HCT116 (cell line): ENCODE measurements around the gene DEFB128. TPM values are rescaled to one million over a fixed set of nuclear protein-coding genes. Genes with fewer than 3 reads are reported as not detected.

Experiments used
- ATAC-seq: fragments of 200-7000 bp; cut with Tn5 transposase; 2 replicates; pipeline ENCODE4 v1.9.1; 2020; ENCODE audit warnings: mild to moderate bottlenecking, moderate library complexity
- BruUV-seq: library from RNA; stranded (reverse); fragments of 400-500 nt; replicated peaks from 2 replicates; lab custom pipeline; 2021; lab: Mats Ljungman, UMichigan
- CTCF ChIA-PET: fragments of 300-600 bp; sonication (Branson Sonifier 250); formaldehyde crosslinking; loops from one replicate; lab custom pipeline; 2021; ENCODE audit warnings: antibody characterized with exemption; lab: Charles Lee
- POLR2A ChIA-PET: fragments of 300-600, 350-600 bp; sonication (Branson Sonifier 250); formaldehyde crosslinking; loops from one replicate; lab custom pipeline; 2021; ENCODE audit warnings: antibody characterized with exemption; lab: Charles Lee
- RAD21 ChIA-PET, 2 experiments: fragments of 300-600 bp; sonication (Branson Sonifier 250); formaldehyde crosslinking; loops; one replicate each; lab custom pipeline; 2023; ENCODE audit warnings: low total read pairs in 2 of 2; ENCODE audit not compliant: uncharacterized antibody in 2 of 2, unreplicated experiment in 2 of 2, low non-redundant PET in 1 of 2; lab: Charles Lee
- DNase-seq: peaks from one replicate; pipeline ENCODE4 v3.0.0-alpha.2; 2010; ENCODE audit warnings: low read depth, low spot score
- H2AFZ ChIP-seq: fragments of 200-600 bp; shearing (Covaris generic), sonication (generic); 2 replicates; pipeline ENCODE4 v1.6.1; 2017; ENCODE audit warnings: low read depth, mixed run types, mixed read lengths, antibody characterized with exemption, low read length; ENCODE audit not compliant: poor library complexity, severe bottlenecking
- H3K27ac ChIP-seq: 2 replicates; pipeline ENCODE4 v1.5.1; 2012; ENCODE audit warnings: low read depth, low read length
- H3K27me3 ChIP-seq: fragments of 200-600 bp; sonication (generic); 2 replicates; pipeline ENCODE4 v1.6.1; 2016; ENCODE audit warnings: mixed run types, low read length, mixed read lengths; ENCODE audit not compliant: insufficient read depth
- H3K36me3 ChIP-seq, 2 experiments: fragments of 200-500 bp in 1 of 2; fragments of 200-600 bp in 1 of 2; sonication (Bioruptor generic) in 1 of 2; sonication (generic) in 1 of 2; 2 replicates each; pipeline versions ENCODE4 v1.5.1 to v1.6.1; 2014 to 2016; ENCODE audit warnings: low read length in 2 of 2, inconsistent platforms in 1 of 2, mixed read lengths in 1 of 2, mixed run types in 1 of 2; ENCODE audit not compliant: insufficient read depth in 2 of 2, control insufficient read depth in 1 of 2
- H3K4me1 ChIP-seq, 2 experiments: fragments of 200-600 bp in 1 of 2; sonication (generic) in 1 of 2; 2 replicates each; pipeline versions ENCODE4 v1.5.1 to v1.6.1; 2012 to 2017; ENCODE audit warnings: low read length in 2 of 2, inconsistent platforms in 1 of 2, mild to moderate bottlenecking in 1 of 2, mixed read lengths in 1 of 2, mixed run types in 1 of 2, moderate library complexity in 1 of 2; ENCODE audit not compliant: insufficient read depth in 2 of 2, control insufficient read depth in 1 of 2
- H3K4me2 ChIP-seq: fragments of 200-600 bp; sonication (generic); 2 replicates; pipeline ENCODE4 v1.6.1; 2017; ENCODE audit warnings: mixed run types, low read length, mixed read lengths
- H3K4me3 ChIP-seq, 2 experiments: fragments of 200-600 bp in 1 of 2; sonication (generic) in 1 of 2; replicated peaks in 1 of 2; 2 replicates each; pipeline ENCODE4 v1.5.1; 2011 to 2016; ENCODE audit warnings: low read length in 2 of 2, control low read depth in 1 of 2, low read depth in 1 of 2, mild to moderate bottlenecking in 1 of 2, mixed read lengths in 1 of 2, mixed run types in 1 of 2
- H3K79me2 ChIP-seq: fragments of 200-600 bp; sonication (generic); 2 replicates; pipeline ENCODE4 v1.6.1; 2017; ENCODE audit warnings: mild to moderate bottlenecking, mixed run types, low read length, moderate library complexity, mixed read lengths; ENCODE audit not compliant: insufficient read depth
- H3K9ac ChIP-seq: fragments of 200-600 bp; sonication (generic); 2 replicates; pipeline ENCODE4 v1.6.1; 2016; ENCODE audit warnings: low read length, mixed read lengths
- H3K9me2 ChIP-seq: fragments of 200-600 bp; sonication (generic), shearing (Covaris generic); 2 replicates; pipeline ENCODE4 v1.6.1; 2017; ENCODE audit warnings: mixed run types, mild to moderate bottlenecking, moderate library complexity; ENCODE audit not compliant: insufficient read depth
- H3K9me3 ChIP-seq, 2 experiments: fragments of 200-500 bp in 1 of 2; fragments of 200-600 bp in 1 of 2; sonication (Bioruptor generic) in 1 of 2; sonication (generic) in 1 of 2; 2 replicates each; pipeline ENCODE4 v1.6.1; 2014 to 2017; ENCODE audit warnings: low read length in 2 of 2, mixed read lengths in 2 of 2, inconsistent platforms in 1 of 2, low read depth in 1 of 2, mild to moderate bottlenecking in 1 of 2, mixed run types in 1 of 2, moderate library complexity in 1 of 2; ENCODE audit not compliant: control insufficient read depth in 1 of 2, insufficient read depth in 1 of 2
- H4K20me1 ChIP-seq: fragments of 200-600 bp; sonication (generic), shearing (Covaris generic); 2 replicates; pipeline ENCODE4 v1.6.1; 2017; ENCODE audit warnings: mixed run types, mild to moderate bottlenecking, moderate library complexity; ENCODE audit not compliant: insufficient read depth
- CTCF ChIP-seq, 3 experiments: fragments of 200-600 bp in 1 of 3; sonication (generic) in 1 of 3; IDR thresholded peaks in 2 of 3; conservative IDR thresholded peaks in 1 of 3; 2 replicates each; pipeline ENCODE4 v1.5.1; 2012 to 2017; ENCODE audit warnings: low read depth in 2 of 3, low read length in 2 of 3, antibody characterized with exemption in 1 of 3, borderline replicate concordance in 1 of 3, control low read depth in 1 of 3, mild to moderate bottlenecking in 1 of 3, mixed read lengths in 1 of 3, mixed run types in 1 of 3, moderate library complexity in 1 of 3; ENCODE audit not compliant: insufficient read depth in 1 of 3
- ELF1 ChIP-seq: IDR thresholded peaks from 2 replicates; pipeline ENCODE4 v1.6.1; 2012; ENCODE audit warnings: low read depth, borderline replicate concordance
- EZH2phosphoT487 ChIP-seq: fragments of 200-600 bp; IDR thresholded peaks from 2 replicates; pipeline ENCODE4 v1.6.1; 2018; ENCODE audit warnings: antibody characterized with exemption, borderline replicate concordance
- JUND ChIP-seq: IDR thresholded peaks from 2 replicates; pipeline ENCODE4 v1.6.1; 2012
- POLR2A ChIP-seq: IDR thresholded peaks from 2 replicates; pipeline ENCODE4 v1.7.0; 2011; ENCODE audit warnings: borderline replicate concordance; ENCODE audit not compliant: insufficient read depth, insufficient read length; ENCODE audit errors: extremely low read depth
- SP1 ChIP-seq: IDR thresholded peaks from 2 replicates; pipeline ENCODE4 v1.6.1; 2012; ENCODE audit warnings: low read depth
- TCF7L2 ChIP-seq: IDR thresholded peaks from 2 replicates; pipeline ENCODE4 v1.7.0; 2011; ENCODE audit warnings: borderline replicate concordance, inconsistent platforms; ENCODE audit not compliant: insufficient read depth, insufficient read length; ENCODE audit errors: extremely low read depth
- ZBTB33 ChIP-seq: IDR thresholded peaks from 2 replicates; pipeline ENCODE4 v1.6.1; 2011; ENCODE audit warnings: mild to moderate bottlenecking, low read length, moderate library complexity; ENCODE audit not compliant: insufficient replicate concordance; ENCODE audit errors: extremely low read depth
- ZNF274 ChIP-seq: fragments of 200-500 bp; sonication (Bioruptor generic); IDR thresholded peaks from 2 replicates; pipeline ENCODE4 v1.6.1; 2014; ENCODE audit warnings: mild to moderate bottlenecking, low read depth, low read length, inconsistent platforms
- intact Hi-C: fragments of 100-400 bp; cut with micrococcal nuclease; formaldehyde crosslinking; loops from 2 replicates; pipeline ENCODE4 v1.10.0; 2022
- total RNA-seq: library from RNA; stranded (reverse); gene quantifications from one replicate; pipeline ENCODE4 v1.2.1, GENCODE V29; 2021; ENCODE audit not compliant: unreplicated experiment
- TF ChIP-seq, protein P1 (sequence below): IDR thresholded peaks from 2 replicates; pipeline ENCODE4 v1.6.1; 2012
- TF ChIP-seq, protein P2 (sequence below): IDR thresholded peaks from 2 replicates; pipeline ENCODE4 v1.6.1; 2012

The DEFB128 gene
- total RNA-seq, 1 experiment from 2014 or later = not detected

GRCh38 chr20:221258-221830 lies 31.8 kb upstream of the DEFB128 start:
- H3K4me1 ChIP-seq = no peaks in the 10 kb centered on the region
- H3K4me3 ChIP-seq = no peak overlapping the region
- no peaks in the 10 kb centered on the region for H3K79me2 ChIP-seq
- intact Hi-C loops = no loop called here
- no peak overlapping the region for H3K27ac ChIP-seq
- no peak overlapping the region for H3K9ac ChIP-seq
- ChIA-PET CTCF (interaction anchor here (0.7 kb wide), 1 partner anchor 540 kb away, joined by 5 read pairs; no protein-coding TSS in a partner anchor), POLR2A (no interaction called here), RAD21 (no interaction called here)
- no peaks in the 10 kb centered on the region for H3K9me3 ChIP-seq
- no peaks in the 10 kb centered on the region for H3K36me3 ChIP-seq
- no peaks in the 10 kb centered on the region for H4K20me1 ChIP-seq
- H2AFZ ChIP-seq = no peak overlapping the region
- no TSS peak for BruUV-seq
- H3K9me2 ChIP-seq = no peaks in the 10 kb centered on the region
- ATAC-seq (no peak), DNase-seq (no peak)
- H3K27me3 ChIP-seq = peaks cover 17% of the 10 kb centered on the region; the same call in 1 of the 2 replicates
- H3K4me2 ChIP-seq = no peak overlapping the region
- TF ChIP-seq ELF1 (no peak), TCF7L2 (no peak), SP1 (no peak), ZNF274 (no peak), POLR2A (no peak), JUND (no peak), CTCF (IDR thresholded peaks at IDR 0.05 in 2 of 3, conservative IDR thresholded peaks at IDR 0.05 in 1 of 3; ENCODE audit: borderline replicate concordance in 1 of 3, insufficient read depth in 1 of 3, low read depth in 2 of 3, low read length in 2 of 3) (no peak), ZBTB33 (no peak), EZH2phosphoT487 (no peak)
- TF ChIP-seq, protein P1, sequence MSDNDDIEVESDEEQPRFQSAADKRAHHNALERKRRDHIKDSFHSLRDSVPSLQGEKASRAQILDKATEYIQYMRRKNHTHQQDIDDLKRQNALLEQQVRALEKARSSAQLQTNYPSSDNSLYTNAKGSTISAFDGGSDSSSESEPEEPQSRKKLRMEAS = no peak
- TF ChIP-seq, protein P2, sequence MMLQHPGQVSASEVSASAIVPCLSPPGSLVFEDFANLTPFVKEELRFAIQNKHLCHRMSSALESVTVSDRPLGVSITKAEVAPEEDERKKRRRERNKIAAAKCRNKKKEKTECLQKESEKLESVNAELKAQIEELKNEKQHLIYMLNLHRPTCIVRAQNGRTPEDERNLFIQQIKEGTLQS = no peak
